H1 (cell line): Measurements from ENCODE around the gene ACER3. TPM values are rescaled to one million over a fixed set of nuclear protein-coding genes. Genes with fewer than 3 reads are reported as not detected.

Source experiments
- CTCF ChIA-PET: fragments of 300-600 bp; sonication (Branson Sonifier 250); formaldehyde crosslinking; loops from one replicate; lab custom pipeline; 2021; ENCODE audit not compliant: partially characterized antibody; lab: Charles Lee
- POLR2A ChIA-PET: fragments of 300-600 bp; sonication (Branson Sonifier 250); formaldehyde crosslinking; loops from one replicate; lab custom pipeline; 2021; ENCODE audit warnings: inconsistent platforms; ENCODE audit not compliant: partially characterized antibody; lab: Charles Lee
- DNase-seq, 2 experiments: peaks; one replicate each; pipeline versions ENCODE4 v3.0.0 to v3.0.0-alpha.2; 2010 to 2022; ENCODE audit warnings: low spot score in 2 of 2, low read depth in 1 of 2, mixed read lengths in 1 of 2
- FAIRE-seq: peaks from 2 replicates; lab custom pipeline; 2011; peaks lifted over from hg19 to GRCh38; lab: Jason Lieb, UNC
- H2AFZ ChIP-seq: 2 replicates; pipeline ENCODE4 v1.8.1; 2012; ENCODE audit warnings: low read length, inconsistent platforms
- H2AK5ac ChIP-seq: 2 replicates; pipeline ENCODE4 v1.6.1; 2013; ENCODE audit warnings: low read depth, low read length
- H2BK120ac ChIP-seq: replicated peaks from 2 replicates; pipeline ENCODE3; 2013; ENCODE audit warnings: low read depth, low read length, inconsistent platforms
- H2BK12ac ChIP-seq: 2 replicates; pipeline ENCODE4 v1.6.1; 2013; ENCODE audit warnings: low read depth, low read length
- H2BK15ac ChIP-seq: 2 replicates; pipeline ENCODE4 v1.6.1; 2013; ENCODE audit warnings: low read length
- H2BK20ac ChIP-seq: 2 replicates; pipeline ENCODE4 v1.6.1; 2013; ENCODE audit warnings: low read length
- H2BK5ac ChIP-seq: 2 replicates; pipeline ENCODE4 v1.6.1; 2013; ENCODE audit warnings: low read depth, low read length
- H3K14ac ChIP-seq: 2 replicates; pipeline ENCODE4 v1.6.1; 2013; ENCODE audit warnings: inconsistent platforms; ENCODE audit not compliant: insufficient read length
- H3K18ac ChIP-seq: 2 replicates; pipeline ENCODE4 v1.6.1; 2013; ENCODE audit warnings: low read length; ENCODE audit errors: extremely low read depth
- H3K23ac ChIP-seq: 2 replicates; pipeline ENCODE4 v1.6.1; 2013; ENCODE audit warnings: inconsistent platforms; ENCODE audit not compliant: insufficient read length
- H3K23me2 ChIP-seq: 2 replicates; pipeline ENCODE4 v1.6.1; 2013; ENCODE audit warnings: low read depth, low read length
- H3K27ac ChIP-seq: 2 replicates; pipeline ENCODE4 v1.6.1; 2011; ENCODE audit warnings: low read depth, low read length, inconsistent platforms
- H3K27me3 ChIP-seq, 4 experiments: replicated peaks in 1 of 4; 1 replicate in 1 of 4; 2 replicates in 3 of 4; pipeline versions ENCODE4 v1.6.1 to v1.8.1; 2011 to 2013; ENCODE audit warnings: low read length in 3 of 4, mild to moderate bottlenecking in 3 of 4, inconsistent platforms in 2 of 4, mixed read lengths in 2 of 4, moderate library complexity in 1 of 4; ENCODE audit not compliant: control insufficient read depth in 3 of 4, insufficient read depth in 3 of 4; ENCODE audit errors: extremely low read depth in 1 of 4
- H3K36me3 ChIP-seq, 4 experiments: 2 replicates each; pipeline versions ENCODE4 v1.6.1 to v1.8.1; 2011 to 2013; ENCODE audit warnings: mild to moderate bottlenecking in 4 of 4, low read length in 3 of 4, moderate library complexity in 2 of 4, control low read depth in 1 of 4, inconsistent platforms in 1 of 4; ENCODE audit not compliant: insufficient read depth in 4 of 4, control insufficient read depth in 2 of 4
- H3K4ac ChIP-seq: replicated peaks from 2 replicates; pipeline ENCODE3; 2013; ENCODE audit warnings: low read length, low read depth, mixed read lengths, inconsistent platforms; ENCODE audit not compliant: insufficient read length
- H3K4me1 ChIP-seq, 4 experiments: replicated peaks in 1 of 4; 1 replicate in 1 of 4; 2 replicates in 3 of 4; pipeline versions ENCODE4 v1.6.1 to v1.8.1; 2011 to 2013; ENCODE audit warnings: low read length in 3 of 4, inconsistent platforms in 2 of 4, mixed read lengths in 1 of 4; ENCODE audit not compliant: insufficient read depth in 4 of 4, control insufficient read depth in 3 of 4
- H3K4me2 ChIP-seq, 2 experiments: 2 replicates each; pipeline versions ENCODE4 v1.6.1 to v1.8.1; 2011 to 2013; ENCODE audit warnings: low read depth in 2 of 2, low read length in 2 of 2, control low read depth in 1 of 2, inconsistent platforms in 1 of 2, mild to moderate bottlenecking in 1 of 2; ENCODE audit not compliant: insufficient read depth in 1 of 2
- H3K4me3 ChIP-seq, 4 experiments: fragments of 200-600, 300-600 bp in 1 of 4; sonication (generic), shearing (Covaris generic), sonication (Bioruptor Twin) in 1 of 4; 2 replicates each; pipeline versions ENCODE4 v1.5.1 to v1.8.1; 2011 to 2016; ENCODE audit warnings: low read length in 4 of 4, low read depth in 3 of 4, control low read depth in 2 of 4, inconsistent platforms in 2 of 4, mild to moderate bottlenecking in 2 of 4, mixed read lengths in 1 of 4, moderate library complexity in 1 of 4; ENCODE audit not compliant: insufficient read depth in 2 of 4; ENCODE audit errors: extremely low read depth in 1 of 4
- H3K56ac ChIP-seq: replicated peaks from 2 replicates; pipeline ENCODE3; 2013; ENCODE audit warnings: low read depth, mild to moderate bottlenecking, mixed read lengths, low read length, inconsistent platforms; ENCODE audit not compliant: insufficient read length
- H3K79me1 ChIP-seq: 2 replicates; pipeline ENCODE4 v1.6.1; 2013; ENCODE audit warnings: low read depth, low read length, control low read depth
- H3K79me2 ChIP-seq, 2 experiments: 2 replicates each; pipeline versions ENCODE4 v1.6.1 to v1.8.1; 2012 to 2013; ENCODE audit warnings: low read length in 2 of 2, mild to moderate bottlenecking in 2 of 2, inconsistent platforms in 1 of 2; ENCODE audit not compliant: insufficient read depth in 2 of 2, control insufficient read depth in 1 of 2
- H3K9ac ChIP-seq, 4 experiments: replicated peaks in 1 of 4; 1 replicate in 1 of 4; 2 replicates in 3 of 4; pipeline versions ENCODE4 v1.6.1 to v1.8.1; 2011 to 2013; ENCODE audit warnings: low read depth in 3 of 4, low read length in 3 of 4, control low read depth in 2 of 4, mild to moderate bottlenecking in 2 of 4, moderate library complexity in 2 of 4, inconsistent platforms in 1 of 4; ENCODE audit errors: extremely low read depth in 1 of 4
- H3K9me3 ChIP-seq, 2 experiments: 2 replicates each; pipeline versions ENCODE4 v1.6.1 to v1.8.1; 2012 to 2013; ENCODE audit warnings: mild to moderate bottlenecking in 2 of 2, moderate library complexity in 2 of 2, control low read depth in 1 of 2, inconsistent platforms in 1 of 2, low read depth in 1 of 2, low read length in 1 of 2, mixed read lengths in 1 of 2; ENCODE audit not compliant: insufficient read depth in 2 of 2
- H4K20me1 ChIP-seq, 2 experiments: replicated peaks in 1 of 2; 2 replicates each; pipeline versions ENCODE3 to v1.8.1; 2011 to 2013; ENCODE audit warnings: inconsistent platforms in 2 of 2, low read length in 2 of 2, mild to moderate bottlenecking in 1 of 2; ENCODE audit not compliant: insufficient read depth in 2 of 2, control insufficient read depth in 1 of 2
- H4K5ac ChIP-seq: 2 replicates; pipeline ENCODE4 v1.6.1; 2013; ENCODE audit warnings: low read length, low read depth, mixed read lengths, inconsistent platforms; ENCODE audit not compliant: insufficient read length
- H4K8ac ChIP-seq: 2 replicates; pipeline ENCODE4 v1.8.0; 2013; ENCODE audit warnings: mild to moderate bottlenecking, moderate library complexity, low read length, inconsistent platforms; ENCODE audit not compliant: insufficient read depth; ENCODE audit errors: extremely low read depth
- H4K91ac ChIP-seq: replicated peaks from 2 replicates; pipeline ENCODE3; 2013; ENCODE audit warnings: low read length, mixed read lengths, inconsistent platforms; ENCODE audit not compliant: insufficient read length
- ASH2L ChIP-seq: fragments of 200-600, 300-600 bp; sonication (generic); IDR thresholded peaks from one replicate; pipeline ENCODE4 v1.7.1; 2017; ENCODE audit warnings: low read length
- E2F6 ChIP-seq: IDR thresholded peaks from 2 replicates; pipeline ENCODE4 v1.6.1; 2012; ENCODE audit warnings: inconsistent platforms
- JUN ChIP-seq: IDR thresholded peaks from 2 replicates; pipeline ENCODE4 v1.6.1; 2011; ENCODE audit warnings: low read depth, mild to moderate bottlenecking, improper control_type of control experiment, low read length
- SP4 ChIP-seq: IDR thresholded peaks from 2 replicates; pipeline ENCODE4 v1.6.1; 2012; ENCODE audit warnings: low read length, inconsistent platforms
- TAF7 ChIP-seq: optimal IDR thresholded peaks from 2 replicates; pipeline ENCODE3; 2011; ENCODE audit warnings: low read depth, mild to moderate bottlenecking, inconsistent platforms, low read length, moderate library complexity, borderline replicate concordance
- TBP ChIP-seq: IDR thresholded peaks from 2 replicates; pipeline ENCODE4 v1.6.1; 2011; ENCODE audit warnings: low read depth, low read length, improper control_type of control experiment
- TEAD4 ChIP-seq: IDR thresholded peaks from 2 replicates; pipeline ENCODE4 v1.6.1; 2012; ENCODE audit warnings: low read depth, low read length, inconsistent platforms, mixed read lengths
- WGBS, 2 experiments: shearing (Covaris generic) in 1 of 2; methylation state at CpG; one replicate each; pipeline versions ENCODE4 v1.1.6 to v1.1.7; 2013 to 2015; ENCODE audit warnings: low lambda C conversion rate in 2 of 2, mixed read lengths in 2 of 2, inconsistent platforms in 1 of 2, low coverage in 1 of 2, missing lambda C conversion rate in 1 of 2; ENCODE audit not compliant: insufficient replicate concordance in 2 of 2, insufficient coverage in 1 of 2, insufficient read length in 1 of 2; ENCODE audit errors: extremely low coverage in 1 of 2, missing lambda C conversion rate in 1 of 2; 5-methylcytosine and 5-hydroxymethylcytosine counted together
- polyA plus RNA-seq, 7 experiments: library from polyadenylated mRNA; depleted of rRNA in 3 of 7; stranded (reverse) in 5 of 7; unstranded in 2 of 7; fragments of >200 nt in 5 of 7; fragments of 200-250 nt in 2 of 7; gene quantifications; 1 replicate in 5 of 7; 2 replicates in 1 of 7; 4 replicates in 1 of 7; pipeline versions ENCODE4 v1.2.1 to v1.2.3, GENCODE V29; 2011 to 2013; ENCODE audit warnings: missing spikeins in 2 of 7, mixed read lengths in 2 of 7
- total RNA-seq: library from RNA; stranded (reverse); fragmentation: NEBNext Ultra II Directional; extraction: Animal tissue kit (Norgen Biotek cat#: 25700); gene quantifications from 2 replicates; pipeline ENCODE4 v1.2.1, GENCODE V29; 2021

ACER3 gene
- total and polyA plus RNA-seq, 2 of the 8 experiments (the other 6 are each of a cell fraction or from before 2014, with no cell fraction given): 5.7 to 16.2 TPM

- POLR2A ChIA-PET: no interaction called here
- Histone ChIP-seq H3K14ac (no peak overlapping the region), H3K4me1 (peaks cover 0 to 7% (median 3%) of the 10 kb centered on the region in 4 experiments; a peak in 5 of 7 replicates), H2AFZ (no peak overlapping the region), H2BK15ac (no peak overlapping the region), H3K23ac (no peak overlapping the region), H2BK120ac (no peak overlapping the region), H3K27me3 (0 out of 7 replicates have a peak, but pooled peaks cover 0 to 3% (median 0%) of the 10 kb centered on the region in 4 experiments), H3K36me3 (no peaks in the 10 kb centered on the region), H4K91ac (no peak overlapping the region), H3K23me2 (peaks cover 5% of the 10 kb centered on the region), H3K56ac (no peak overlapping the region), H3K18ac (no peak overlapping the region), H3K4ac (no peak overlapping the region), H2AK5ac (no peak overlapping the region), H4K5ac (no peak overlapping the region), H2BK5ac (no peak overlapping the region), H3K4me3 (no peak overlapping the region), H2BK20ac (no peak overlapping the region), H4K20me1 (peaks cover 0 to 2% of the 10 kb centered on the region in 2 experiments), H3K9me3 (no peaks in the 10 kb centered on the region), H3K79me1 (no peaks in the 10 kb centered on the region; the same call in none of the 2 replicates), H4K8ac (no peak overlapping the region; the same call in 1 of the 2 replicates), H3K9ac (no peak overlapping the region), H2BK12ac (no peak overlapping the region), H3K4me2 (no peak overlapping the region), H3K79me2 (no peaks in the 10 kb centered on the region), H3K27ac (no peak overlapping the region)
- 92% methylated on average over 13 of the region's 15 CpGs; no CpG with 5 or more reads in 1 of the 2 experiments for WGBS, 2 experiments
- TF ChIP-seq ASH2L (no peak), JUN (no peak), TAF7 (no peak), TBP (no peak), TEAD4 (no peak), SP4 (no peak), E2F6 (no peak)
- CTCF ChIA-PET: interaction anchor here (0.7 to 4.5 kb wide), 5 partner anchors 8 to 180 kb away, joined by 3 to 63 read pairs (median 4); no protein-coding TSS in a partner anchor
- DNase-seq (no peak), FAIRE-seq (no peak)
Measured at GRCh38 chr11:77071671-77072605, 211.2 kb downstream of the ACER3 start.
